HG02981 (cell line): Measurements from ENCODE around the gene CHI3L1.

Source experiments
- ATAC-seq: cut with Tn5 transposase; IDR thresholded peaks from one replicate; pipeline ENCODE4 v1.9.1; 2021; ENCODE audit warnings: mild to moderate bottlenecking, moderate library complexity; ENCODE audit not compliant: unreplicated experiment

The CHI3L1 gene

DNA sequence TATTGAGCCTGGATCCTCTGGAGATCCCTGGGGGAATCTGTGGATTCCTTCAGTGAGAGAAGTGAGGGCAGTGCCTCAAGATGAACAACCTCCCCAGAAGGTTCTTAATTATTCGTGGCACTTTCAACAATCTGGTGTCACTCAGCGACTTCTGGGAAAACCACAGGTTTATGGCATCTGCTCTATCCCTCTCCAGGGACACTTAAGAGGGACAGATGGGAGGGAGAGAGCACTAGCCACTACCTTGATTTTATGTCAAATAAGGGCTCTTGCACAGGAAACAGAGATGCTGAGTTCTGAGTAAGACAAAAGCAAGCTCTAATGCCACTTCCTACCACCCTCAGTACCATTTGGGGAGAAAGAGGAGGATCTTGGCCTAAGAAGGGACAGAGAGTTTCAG is 21.2 kb upstream of the CHI3L1 start:
- ATAC-seq: no peak

- no peak for ATAC-seq
These were observed 19.7 kb upstream of the CHI3L1 start for GRCh38 chr1:203206129-203206687.

DNA sequence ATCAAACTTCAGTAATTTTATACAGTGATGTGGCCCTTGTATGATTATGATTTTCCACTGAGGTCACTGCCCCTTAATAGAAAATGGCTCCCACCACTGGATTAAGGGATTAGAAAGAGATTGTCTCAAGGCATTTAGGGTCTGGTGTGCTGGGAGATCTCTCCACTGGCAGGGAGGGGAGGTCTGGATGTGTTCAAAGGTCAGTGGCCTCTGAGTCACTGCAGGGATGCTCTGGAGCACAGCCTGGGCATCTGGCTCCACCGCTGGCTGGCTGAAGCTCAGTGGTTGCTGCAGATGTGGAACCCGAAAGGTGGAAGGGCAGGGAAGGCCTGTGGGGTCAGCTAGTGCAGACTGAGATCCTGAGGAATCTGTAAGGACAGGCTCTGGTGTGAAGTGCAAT is 18.3 kb upstream of the CHI3L1 start:
- ATAC-seq: no peak

DNA sequence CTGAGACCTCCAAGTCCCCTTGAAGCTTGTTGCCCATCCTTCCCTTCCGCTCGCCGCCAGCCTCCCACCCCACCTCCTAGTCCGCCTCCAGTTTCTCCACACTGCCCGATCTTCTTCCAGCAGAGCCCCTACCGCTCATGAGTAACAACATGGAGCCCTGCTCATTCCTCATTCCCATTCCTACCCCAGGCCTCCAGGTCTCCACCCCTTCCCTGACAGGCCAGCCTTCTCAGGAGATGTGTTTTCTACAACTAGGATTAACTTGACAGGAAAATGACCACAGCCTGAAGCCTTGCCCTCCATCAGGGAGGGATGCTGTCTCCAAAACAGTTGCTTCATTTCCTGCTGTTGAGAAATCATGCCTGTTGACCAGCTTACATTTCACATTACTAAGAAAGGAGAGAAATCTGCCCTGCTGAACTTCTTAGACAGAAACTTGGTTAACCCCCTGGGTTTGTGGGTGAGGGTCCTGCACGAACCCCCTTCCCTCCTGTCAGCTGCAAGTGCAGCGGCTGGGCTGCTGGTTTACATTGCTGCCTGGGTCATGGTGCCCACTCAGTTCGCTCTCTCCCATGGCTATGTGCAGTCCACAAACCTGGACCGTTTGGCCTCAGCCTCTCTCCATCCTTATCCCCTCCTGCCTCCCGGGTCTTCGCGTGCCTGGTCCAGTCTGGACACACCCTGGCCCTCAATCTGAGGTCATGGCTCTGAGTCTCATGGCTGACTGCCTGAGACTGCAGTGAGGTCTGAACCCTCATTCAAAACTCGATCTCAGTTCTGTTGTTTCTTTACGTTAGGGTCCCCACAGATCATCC is 16.1 kb upstream of the CHI3L1 start:
- no peak for ATAC-seq

DNA sequence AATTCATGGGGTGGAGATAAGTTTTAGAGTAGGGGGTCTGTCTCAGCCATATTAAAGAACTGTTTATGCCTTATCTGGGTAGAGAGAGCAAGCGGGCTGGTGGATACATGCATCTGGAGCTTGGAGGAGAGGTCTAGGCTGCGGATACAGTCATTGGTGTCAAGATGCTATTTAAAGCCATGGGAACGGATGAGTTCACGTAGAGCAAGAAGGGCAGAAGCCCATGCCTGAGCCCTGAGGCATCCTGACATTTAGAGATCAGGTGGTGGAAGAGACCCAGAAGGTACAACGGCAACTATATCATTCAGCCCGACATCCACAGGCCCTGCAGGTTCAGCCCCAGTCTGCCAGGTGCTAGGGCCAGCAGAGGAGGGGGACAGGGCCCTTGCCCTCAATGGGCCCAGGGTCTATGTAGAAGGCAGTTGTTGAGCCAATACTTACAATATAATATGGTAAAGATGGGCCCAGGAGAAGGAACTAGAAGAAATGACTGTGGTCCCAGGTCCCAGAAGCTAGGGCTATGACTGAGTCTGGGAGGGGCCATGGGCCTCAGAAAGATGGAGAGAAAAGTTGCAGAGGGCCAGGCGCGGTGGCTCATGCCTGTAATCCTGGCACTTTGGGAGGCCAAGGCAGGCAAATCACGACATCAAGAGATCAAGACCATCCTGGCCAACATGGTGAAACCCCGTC is 15.2 kb upstream of the CHI3L1 start:
- ATAC-seq: no peak

- no peak for ATAC-seq
These were observed 14.4 kb upstream of the CHI3L1 start for GRCh38 chr1:203200916-203201315.

DNA sequence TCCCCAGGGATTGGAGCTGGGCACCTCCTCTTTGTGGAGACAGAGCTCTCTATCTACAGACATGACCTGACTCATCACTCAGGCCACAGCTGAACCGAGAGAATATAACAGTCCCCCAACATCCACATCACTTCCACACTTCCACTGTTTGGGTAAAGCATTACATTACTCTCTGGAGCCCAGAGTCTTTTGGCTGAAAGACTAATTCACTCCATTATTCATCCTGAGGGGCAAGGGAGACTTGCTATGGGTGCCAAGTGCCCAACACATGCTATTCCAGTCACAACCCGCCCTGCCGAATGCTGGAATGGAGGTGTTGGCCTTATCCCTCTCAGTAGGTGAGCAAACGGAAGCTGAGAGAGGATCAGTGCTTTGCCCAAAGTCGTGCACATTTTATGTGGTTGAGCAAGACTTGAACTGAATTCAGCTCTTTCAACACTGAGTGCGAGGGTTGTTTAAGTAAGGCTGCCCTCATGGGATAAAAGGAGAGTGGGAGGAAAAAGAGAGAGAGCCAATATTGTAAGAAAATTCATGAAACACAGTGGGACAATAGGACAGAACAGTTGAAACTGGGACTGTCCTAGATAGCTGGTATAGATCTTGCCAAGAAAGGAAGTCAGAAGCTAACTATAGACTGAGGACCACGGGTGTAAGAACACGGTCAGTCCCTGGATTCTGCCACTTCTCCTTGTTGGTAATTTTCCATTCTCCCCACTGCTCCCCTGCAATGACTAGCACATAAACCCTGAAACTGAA is 13.5 kb upstream of the CHI3L1 start:
- no peak for ATAC-seq

DNA sequence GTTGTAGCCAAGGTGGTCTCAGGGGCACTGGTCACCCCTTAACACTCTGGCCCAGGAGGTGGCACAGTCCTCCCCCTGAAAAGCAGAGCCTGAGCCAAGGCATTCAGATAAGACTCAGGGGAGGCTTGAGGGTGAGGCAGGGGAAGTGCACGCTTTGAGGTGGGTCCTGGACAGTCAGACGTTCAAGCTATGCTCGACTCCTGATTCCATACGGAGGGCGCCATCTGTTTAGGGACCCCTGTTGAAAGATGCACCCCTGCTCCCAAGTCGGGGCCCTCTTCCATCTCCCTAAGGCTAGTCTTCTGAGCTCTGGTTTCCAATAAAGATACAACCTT is 12.9 kb upstream of the CHI3L1 start:
- ATAC-seq: no peak

- ATAC-seq: no peak
These were observed 12.5 kb upstream of the CHI3L1 start for GRCh38 chr1:203199002-203199401.

- no peak for ATAC-seq
These were observed 11.1 kb upstream of the CHI3L1 start for GRCh38 chr1:203197625-203198024.

DNA sequence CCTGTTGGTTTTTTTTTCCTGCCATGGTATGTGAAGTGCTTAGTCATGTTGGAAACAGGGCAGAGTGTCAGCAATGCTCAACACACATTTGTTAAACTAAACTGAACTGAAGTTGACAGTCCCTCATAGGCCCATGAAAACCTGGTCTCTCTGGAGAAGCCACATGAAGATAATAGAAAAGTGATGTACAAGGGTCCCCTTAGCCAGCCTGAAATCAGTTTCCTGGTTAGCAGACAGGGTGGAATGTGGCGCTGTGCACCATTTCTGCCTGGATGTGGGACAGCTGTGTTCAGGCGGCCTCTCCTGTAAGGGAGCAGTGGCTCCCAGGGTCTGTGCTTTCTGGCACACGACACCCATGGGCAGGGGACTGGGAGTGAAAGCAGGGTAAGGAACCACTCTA is 9.9 kb upstream of the CHI3L1 start:
- no peak for ATAC-seq

GRCh38 chr1:203190949-203191348 is 4.4 kb upstream of the CHI3L1 start:
- no peak for ATAC-seq

GRCh38 chr1:203189951-203190352 is 3.4 kb upstream of the CHI3L1 start:
- ATAC-seq: no peak

- ATAC-seq: no peak
These were observed 2.3 kb upstream of the CHI3L1 start for GRCh38 chr1:203188686-203189232.

DNA sequence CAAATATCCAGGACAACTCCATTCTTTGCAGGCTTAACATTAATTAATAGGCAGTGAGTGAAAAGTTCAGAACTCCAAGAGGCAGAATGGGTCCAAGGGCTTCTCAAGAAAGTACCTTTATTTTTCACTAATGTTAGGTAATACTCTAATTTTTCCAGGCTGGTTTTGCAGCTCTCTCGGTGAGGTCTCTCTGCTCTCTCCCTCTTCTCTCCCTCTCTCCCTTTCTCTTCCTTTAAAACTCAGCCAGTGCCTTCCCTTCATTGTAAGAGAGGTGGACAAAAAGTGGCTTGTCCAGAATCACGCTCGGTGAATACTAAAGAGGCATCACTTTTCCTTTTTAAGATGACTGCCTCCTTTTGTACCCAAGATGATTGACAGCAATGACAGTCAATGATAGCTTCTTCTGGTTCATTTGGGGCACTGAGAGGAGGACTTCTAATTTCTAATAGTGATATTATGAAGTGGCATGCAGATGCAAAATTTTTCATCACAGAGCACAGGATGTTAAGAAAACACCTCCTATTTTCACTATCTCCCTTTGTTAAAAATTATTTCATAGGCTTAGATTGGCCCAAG is 1.3 kb upstream of the CHI3L1 start:
- ATAC-seq: no peak

GRCh38 chr1:203187304-203187685 is 791 bp upstream of the CHI3L1 start:
- no peak for ATAC-seq

DNA sequence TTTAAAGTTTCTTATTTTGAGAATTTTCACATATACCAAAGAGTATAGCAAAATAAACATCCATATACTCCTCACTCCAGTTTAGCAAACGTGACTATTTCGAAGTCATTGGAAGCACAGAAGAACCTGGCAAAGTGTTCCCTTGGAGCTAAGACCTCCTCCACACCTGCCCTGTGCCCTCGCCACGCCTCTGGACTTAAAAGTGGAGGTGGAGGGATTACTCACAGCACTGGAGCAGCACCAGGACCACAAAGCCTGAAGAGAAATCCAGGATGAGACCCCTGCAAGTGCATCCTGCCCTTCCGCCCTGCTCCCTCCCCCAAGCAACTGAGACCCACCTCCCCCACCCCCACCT is 436 bp downstream of the CHI3L1 start:
- ATAC-seq: no peak

GRCh38 chr1:203185585-203185984 is 919 bp downstream of the CHI3L1 start:
- no peak for ATAC-seq

DNA sequence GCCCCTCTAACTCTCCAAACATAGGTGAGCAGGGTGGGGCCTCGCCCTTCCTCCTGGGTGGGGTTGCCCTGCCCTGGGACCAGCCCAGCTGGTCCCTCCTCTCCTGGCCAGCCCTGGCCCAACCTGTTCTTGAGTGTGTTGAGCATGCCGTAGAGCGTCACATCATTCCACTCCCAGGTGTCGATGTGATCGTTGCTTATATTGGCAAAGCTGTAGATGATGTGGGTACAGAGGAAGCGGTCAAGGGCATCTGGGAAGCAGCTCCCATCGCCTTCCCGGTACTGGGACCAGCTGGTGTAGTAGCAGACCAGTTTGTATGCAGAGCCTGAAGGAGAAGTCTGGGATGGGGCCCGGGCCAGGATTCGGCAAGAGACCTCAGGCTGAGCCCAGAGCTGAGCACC is 1.4 kb downstream of the CHI3L1 start:
- ATAC-seq: no peak

DNA sequence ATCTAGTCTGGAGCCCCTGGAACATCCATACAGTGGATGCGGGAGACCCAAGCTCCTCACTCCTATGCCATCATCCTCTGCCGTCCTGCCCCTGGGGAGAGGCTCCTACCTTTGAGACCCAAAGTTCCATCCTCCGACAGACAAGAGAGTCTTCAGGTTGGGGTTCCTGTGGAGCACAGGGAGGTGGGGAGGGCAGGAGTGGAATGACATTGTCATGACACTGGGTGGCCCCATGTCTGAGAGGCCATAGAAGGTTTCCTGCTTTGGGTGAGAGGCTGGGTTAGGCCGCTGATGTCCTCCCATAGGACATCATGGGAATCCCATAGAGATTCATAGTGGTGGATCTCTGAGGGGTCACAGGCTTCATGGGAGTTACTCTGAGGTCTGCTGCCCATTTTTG is 2.0 kb downstream of the CHI3L1 start:
- no peak for ATAC-seq

DNA sequence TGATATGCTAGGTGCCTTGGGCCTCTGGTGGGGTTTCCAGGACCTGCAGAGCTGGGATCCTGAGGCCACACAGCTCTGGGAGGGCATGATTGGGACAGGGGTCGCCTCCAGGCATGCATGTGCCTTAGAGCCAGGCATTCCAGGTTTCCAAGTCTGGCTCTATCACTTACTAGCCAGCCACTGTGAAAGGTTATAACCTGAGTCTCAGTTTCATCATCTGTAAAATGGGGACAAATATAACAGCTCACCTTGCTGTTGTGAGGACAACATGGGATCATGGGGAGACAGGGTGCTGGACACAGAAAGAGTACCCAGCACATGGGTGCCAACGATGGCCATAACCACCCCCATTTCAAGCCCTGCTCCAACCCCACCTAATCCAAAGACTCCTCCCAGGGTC is 2.7 kb downstream of the CHI3L1 start:
- ATAC-seq: no peak
